Measurements from ENCODE around the gene KRT80.

The KRT80 gene

DNA sequence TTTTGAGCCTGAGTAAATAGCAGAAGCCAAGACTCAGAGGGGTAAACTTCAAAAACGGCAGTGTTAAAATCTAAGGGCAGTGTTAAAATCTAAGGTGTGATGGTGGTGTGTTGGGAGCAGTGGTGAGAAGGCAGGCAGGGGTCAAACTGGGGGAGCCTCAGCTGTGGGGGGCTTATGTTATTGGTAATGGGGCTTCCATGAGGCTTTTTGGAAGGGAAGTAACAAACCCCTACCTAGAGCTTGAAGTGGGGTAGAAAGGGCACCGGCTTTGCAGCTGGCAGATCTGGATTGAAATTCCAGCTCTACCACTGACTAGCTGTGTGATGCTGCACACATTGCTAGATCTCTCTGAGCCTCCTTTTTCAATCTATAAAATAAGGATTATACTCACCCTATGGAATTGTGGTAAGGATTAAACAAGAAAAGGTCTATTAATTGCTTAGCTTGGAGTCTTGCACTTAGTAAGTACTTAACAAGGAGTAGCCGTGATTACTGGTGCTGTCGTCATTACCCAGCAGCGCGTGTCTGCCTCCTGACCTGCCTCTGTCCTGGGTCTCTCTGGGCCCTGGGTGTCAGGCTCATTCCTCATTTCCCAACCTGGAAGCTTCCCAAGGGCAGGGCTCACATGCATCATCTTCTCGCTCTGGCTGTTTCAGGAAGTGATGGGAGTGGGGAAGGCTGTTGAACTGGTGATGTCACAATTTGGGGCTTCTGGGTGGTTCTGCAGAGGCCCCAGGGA, 18.5 kb upstream of the KRT80 start:
- no peak for DNase-seq

DNA sequence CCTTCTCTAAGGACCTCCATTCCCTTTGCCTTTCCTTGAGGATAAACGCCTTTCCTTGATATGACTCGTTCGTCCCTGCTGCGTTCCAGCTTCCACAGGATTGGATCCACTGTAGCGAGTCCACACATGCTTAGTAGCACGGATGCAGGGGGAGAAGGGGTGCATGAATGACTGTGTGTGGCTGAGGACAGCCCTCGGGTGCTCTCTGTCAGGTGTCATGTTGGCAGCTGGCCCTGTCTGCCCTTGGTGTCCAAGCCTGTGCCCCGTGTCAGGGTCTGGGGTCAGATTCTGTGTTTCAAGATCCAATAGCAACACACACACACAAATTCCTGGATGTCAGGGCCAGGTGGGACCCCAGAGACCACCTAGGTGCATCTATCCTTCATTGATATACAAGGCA, 17.5 kb upstream of the KRT80 start:
- no peak for DNase-seq

DNA sequence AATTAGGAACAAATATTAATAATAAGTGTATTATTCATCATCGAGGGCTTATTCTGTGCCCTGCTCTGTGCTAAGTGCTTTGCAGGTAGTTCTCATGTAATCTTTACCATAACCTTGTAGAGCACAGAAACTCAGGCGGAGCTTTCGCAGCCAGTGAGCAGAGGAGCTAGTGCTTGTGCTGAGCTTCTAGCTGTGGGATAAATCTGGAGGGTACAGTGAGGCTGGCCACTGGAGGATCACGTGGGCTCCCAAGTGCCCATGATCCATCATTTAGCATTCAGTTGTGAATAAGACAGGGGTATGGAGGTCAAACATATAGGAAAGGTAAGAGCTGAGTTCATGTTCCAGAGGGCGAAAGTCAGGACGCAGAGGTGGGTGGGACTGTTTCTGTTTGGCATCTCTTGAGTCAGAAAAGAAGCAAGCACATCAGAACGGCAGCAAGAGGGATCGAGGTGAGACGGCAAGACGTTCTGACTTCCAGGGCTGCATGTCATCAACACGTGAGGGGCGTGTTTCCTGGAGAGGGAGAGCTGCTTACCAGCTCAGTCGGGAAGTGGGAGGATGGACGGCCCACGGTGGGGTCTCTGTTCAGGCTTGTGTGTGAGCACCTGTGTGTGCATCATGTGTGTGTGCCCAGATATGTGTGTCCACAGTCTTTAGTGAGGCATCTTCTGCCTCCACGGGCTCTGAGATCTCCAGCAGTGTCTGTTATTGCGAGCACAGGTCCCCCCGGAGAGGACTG, 16.8 kb upstream of the KRT80 start:
- DNase-seq = no peak

DNA sequence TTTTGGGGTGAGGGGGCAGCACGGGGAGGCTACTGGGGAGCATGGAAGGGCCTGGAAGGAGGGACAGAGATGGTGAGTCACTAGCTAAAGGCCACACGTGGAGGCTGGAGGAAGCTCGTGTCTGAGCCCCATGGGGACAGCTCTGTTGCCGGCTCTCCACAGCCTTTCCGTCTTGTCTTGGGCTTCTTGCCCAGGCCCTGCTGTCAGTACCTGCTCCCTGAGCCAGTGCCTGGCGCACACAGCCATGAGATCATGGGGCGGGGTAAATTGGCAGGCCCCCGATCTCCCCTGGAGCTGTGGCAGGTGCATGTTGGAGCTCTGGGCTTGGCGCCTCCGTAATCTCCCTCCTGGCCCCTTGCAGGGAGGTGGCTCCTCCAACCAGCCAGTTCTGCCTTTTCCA, 16.1 kb upstream of the KRT80 start:
- DNase-seq = peak; percentile 89

DNA sequence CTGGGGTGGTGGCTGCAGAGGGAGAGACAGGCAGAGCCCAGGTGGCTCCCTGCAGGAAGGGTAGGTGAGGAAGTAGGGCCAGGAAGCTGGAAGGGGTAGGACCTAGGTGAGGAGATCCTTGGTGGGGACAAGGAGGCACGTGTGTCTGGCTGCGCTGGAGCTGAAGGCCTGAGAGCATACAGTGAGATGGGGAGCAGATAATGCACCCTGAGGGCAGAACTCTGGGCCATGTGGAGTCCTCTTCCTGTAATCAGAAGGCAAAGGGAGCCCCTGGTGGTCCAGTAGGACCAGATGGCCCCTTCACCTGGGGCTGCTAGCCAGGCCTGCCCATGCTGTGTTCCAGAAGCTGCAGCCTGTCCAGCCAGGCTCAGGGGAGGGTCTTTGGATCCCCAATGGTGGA, 15.3 kb upstream of the KRT80 start:
- no peak for DNase-seq

DNA sequence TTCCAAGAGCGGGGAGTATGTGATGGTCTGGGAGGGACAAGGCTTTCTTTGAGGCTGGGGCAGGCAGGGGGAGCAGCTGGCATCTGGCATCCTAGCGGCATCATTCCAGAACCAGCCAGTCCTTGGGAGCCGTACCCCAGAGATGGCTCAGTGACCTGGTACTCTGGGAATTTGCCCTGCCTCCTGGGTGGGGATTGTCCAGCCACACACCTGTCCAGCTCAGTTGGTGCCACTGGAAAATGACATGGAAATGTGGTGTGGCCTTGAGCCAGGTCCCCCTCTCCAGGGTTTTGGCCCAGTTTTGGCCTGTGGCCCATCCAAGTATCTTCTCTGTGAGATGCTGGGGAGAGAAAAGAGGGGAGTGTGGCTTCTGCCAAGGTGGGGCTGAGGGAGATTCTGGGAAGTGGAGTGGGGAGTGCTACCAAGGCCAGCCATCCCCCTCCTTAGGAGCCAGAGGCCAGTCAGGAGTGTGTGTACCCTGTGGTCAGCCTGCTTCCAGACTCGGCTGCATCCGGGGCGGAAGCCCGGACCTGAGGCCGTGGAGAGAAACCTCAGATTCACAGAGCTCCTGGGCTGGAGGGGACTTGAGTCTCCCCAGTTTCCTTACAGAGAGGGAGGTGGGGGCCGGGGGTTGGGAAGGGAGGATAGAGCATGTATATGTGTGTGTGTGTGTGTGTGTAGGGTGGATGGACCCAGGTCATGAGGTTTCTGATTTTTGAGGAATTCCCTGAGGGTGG, 14.7 kb upstream of the KRT80 start:
- no peak for DNase-seq

DNA sequence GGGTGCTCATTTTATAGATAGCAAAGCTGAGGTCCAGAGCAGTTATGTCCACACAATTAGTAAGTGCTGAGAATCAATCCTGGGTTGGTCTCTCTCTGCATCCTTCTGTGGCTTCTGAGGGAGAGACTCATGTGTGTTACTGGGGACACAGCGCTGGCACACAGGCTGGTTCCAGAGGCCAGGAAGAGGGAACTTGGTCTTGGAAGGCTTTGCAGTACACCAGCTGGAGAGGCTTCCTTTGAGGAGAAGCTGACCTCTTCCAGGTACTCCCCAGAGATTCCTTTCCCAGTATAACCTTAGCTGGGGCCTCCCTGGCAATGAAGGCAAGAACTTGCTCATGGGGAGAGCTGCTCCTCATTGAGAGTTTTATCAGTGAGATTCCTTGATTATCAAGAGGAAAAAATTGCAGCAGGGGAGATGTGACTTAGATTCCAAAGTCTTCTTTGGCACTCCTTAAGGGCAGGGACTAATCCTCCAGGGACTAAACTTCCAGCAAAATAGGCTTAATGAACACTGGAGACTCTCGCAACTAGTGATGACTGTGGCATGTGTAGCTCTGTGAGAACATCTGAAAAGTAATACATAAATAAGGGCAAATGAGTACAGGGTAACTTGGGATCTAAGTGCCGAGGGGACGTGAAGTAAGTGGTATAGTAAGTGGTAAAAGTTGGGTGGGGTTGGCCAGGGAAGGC, 13.9 kb upstream of the KRT80 start:
- DNase-seq = no peak

DNA sequence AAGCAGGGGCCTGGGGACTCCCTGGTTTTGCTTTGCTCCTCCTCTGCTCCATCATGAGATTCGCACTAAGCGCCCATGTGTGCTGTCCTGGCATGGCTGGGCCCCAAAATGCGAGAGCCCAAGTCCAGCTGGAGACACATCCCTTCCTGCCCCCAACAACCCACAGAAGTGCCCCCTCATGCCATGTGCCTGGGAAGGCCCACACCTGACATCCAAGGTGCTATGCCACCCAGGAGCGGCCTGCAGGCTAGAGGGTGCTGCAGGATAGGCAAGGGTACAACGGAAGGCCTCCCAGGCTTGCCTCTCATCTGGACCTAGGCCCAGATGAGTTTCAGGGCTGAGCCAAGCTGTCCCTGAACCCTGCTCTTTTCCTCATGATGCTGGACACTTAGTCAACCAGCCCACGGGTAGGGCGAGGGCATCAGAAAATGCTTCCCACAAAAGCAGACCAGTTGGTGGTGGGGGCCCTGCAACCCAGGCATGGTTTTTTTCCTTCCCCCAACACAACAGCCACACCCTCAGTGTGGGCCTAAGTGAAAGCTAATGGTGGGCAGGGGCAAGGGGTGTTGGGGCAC, 13.2 kb upstream of the KRT80 start:
- no peak for DNase-seq

DNA sequence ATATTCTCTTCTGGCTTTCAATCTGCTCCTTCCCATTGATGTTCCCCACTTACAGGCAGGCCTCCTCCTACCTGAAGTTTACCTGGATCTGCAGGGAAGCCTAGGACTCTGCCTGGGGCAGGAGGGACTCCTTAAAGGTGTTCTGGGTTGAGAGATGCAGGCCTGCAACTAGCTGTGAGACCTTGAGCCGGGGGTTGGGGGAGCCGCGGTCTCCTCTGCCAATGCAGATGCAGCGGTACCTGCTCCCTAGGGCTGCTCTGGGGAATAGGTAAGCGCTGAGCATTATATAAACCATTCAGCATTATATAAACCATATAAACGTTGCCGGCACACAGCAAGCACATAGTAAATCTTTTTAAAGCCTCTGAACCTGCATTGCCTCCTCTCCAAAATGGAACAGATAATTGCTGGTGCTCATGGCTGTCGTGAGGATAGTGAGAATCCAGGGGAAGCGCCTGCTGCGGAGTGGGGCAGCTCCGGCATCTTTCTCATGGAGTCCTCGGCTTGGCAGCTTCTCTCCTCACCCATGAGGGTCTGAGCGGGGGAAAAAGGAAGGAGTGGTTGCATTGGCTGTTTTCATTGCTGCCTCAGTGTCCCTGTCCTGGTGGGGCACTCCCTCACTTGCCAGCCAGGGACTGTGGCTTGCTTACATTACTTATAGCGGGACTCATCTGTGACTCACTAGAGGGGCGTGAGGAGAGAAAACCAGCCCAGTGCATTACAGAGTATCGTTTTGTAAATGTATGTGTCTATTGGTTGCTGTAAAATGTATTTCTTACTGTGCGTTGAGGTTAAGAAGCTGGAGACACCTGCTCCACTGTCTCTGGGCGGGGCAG, 12.5 kb upstream of the KRT80 start:
- DNase-seq = no peak

DNA sequence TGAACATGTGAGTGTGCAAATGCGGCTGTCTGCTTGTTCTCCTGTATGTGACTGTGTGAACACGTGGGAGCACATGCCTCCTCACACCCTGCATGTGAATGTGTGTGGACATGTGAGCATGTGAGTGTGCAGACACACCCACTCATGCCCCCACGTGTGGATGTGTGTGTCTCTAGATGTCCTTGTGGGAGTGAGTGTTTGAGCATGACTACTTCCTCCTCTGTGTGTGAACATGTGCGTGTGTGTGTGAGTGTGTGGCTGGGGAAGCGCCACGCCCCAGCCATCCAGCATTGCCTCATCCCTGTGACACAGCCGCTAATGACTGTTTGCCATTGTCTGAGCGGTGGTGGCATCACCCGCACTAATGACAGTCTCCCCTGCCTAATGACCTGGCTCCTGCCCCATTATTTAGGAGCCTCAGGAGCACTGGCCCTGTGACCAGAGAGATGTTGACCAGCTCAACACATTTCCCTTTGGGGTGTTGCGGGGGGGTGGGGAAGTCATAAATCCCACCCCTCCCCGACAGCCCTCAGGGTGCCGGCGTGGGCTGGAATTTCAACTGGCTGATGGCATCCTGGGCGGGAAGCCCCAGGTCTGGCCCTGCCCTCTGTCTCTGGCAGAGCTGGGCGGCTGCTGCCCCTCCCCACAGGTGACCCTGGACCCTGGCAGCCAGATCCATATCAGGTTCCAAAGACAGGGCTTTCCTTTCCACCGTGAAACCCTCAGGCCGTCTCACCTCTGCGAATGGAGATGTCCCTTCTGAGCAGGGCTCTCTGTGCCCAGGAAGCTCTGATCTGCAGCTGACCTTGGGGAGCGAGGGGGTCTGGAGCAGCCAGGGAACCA, 11.5 kb upstream of the KRT80 start:
- DNase-seq = peak; percentile 95

DNA sequence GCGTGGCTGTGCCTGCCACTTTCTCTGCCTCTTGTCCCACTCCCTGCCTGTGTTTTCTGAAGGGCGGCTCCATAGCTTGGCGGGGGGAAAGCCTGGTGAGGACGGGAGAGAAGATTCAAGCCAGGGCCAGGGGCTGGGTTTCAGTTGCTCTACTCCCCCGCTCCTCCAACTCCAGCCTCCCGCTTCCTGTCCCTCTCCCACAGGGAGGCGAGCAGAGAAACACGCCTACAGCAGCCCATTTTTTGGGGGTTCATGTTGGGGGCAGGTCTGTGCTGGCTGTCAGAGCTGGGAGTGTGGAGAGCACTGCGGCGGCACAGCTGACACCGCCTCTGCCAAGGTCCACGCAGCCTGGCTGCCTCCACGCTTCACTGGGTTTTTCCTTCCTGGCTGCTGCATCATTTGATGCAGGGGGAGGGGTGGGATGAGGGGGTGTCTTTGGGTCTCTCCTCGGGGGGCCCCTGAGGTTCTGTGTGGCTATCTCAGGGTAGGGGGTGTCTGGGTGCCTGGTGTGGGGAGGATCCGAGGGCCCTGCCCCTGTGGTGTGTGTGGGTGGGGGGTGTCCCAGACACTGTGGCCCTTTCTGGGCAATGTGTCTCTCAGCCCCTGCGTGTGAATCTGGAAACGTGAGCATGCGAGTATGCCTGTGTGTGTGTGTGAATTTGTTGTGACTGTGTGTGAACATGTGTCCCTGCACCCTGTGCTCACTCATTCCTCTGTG, 10.7 kb upstream of the KRT80 start:
- DNase-seq = peak; percentile 42

DNA sequence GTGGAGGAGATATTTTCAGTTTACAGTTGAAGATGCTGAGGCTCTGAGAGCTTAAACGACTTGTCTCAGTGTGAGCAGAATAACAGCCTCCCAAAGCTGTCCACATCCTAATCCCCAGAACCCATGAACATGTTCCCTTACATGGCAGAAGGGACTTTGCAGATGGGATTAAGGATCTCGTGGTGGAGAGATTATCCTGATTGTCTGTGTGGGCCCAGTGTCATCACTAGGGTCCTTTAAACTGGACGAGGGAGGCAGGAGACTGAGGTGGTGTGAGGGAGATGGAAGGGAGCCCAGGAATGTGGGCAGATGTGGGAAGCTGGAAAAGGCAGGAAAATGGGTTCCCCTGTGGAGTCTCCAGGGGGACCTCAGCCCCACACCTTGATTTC, 9.6 kb upstream of the KRT80 start:
- no peak for DNase-seq

DNA sequence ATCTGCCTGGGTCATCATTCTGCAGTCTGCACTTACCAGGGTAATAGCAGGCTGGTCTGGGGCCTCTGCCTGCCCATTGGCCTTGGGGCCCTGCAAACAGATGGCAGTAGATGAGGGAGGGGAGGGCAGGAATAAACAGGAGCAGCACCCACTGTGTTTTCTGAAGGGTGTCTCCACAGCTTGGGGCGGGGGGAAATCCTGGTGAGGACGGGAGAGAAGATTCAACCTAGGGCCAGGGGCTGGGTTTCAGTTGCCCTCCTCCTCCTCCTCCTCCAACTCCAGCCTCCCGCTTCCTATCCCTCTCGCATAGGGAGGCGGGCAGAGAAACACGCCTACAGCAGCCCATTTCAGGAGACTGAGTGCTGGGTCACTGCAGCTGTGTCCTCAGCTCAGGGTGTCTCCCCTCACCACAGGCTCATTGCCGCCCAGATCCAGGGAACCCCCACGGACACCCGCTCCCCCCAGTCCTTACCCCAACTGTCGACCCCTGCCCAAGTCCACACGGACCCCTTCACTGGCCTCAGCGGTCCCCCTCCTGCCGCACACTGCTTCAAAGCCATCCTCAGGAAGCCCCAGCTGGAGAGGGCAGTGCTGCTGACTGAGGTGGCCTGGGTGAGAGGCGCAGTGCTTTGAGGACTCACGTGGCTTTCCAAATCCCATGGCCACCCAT, 9.1 kb upstream of the KRT80 start:
- DNase-seq = no peak

DNA sequence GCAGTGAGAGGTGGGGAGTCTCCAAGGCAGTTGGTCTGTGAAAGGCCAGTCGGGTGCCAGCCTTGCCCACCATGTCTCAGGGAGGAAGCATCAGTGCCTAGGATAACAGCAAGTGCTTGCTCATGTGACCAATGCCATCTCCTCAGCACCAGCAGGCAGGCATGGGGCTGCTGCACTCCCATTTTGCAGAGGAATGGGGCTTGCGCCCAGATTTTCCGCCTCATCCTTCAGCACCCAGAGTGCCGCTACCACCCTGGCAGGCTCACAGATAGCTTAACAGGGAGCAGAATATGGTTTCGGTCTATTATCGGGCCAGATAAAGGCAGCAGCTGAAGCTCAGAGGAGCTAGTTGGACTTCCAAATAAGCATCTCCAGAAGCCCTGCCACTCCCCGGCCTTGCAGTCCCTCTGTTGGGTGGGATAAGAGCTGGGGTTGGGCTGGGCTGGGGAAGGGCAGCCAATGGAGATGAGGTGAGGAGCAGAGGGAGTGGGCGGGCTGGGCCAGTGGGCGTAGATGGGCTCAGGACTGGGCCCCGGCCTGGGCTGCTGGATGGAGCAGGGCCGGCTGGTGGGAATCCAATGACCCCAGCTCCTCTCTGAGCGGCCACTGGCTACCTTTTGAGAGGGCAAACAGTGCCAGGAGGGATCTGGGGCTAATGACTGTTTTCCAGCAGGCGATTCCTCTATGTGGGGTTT, 8.4 kb upstream of the KRT80 start:
- no peak for DNase-seq

DNA sequence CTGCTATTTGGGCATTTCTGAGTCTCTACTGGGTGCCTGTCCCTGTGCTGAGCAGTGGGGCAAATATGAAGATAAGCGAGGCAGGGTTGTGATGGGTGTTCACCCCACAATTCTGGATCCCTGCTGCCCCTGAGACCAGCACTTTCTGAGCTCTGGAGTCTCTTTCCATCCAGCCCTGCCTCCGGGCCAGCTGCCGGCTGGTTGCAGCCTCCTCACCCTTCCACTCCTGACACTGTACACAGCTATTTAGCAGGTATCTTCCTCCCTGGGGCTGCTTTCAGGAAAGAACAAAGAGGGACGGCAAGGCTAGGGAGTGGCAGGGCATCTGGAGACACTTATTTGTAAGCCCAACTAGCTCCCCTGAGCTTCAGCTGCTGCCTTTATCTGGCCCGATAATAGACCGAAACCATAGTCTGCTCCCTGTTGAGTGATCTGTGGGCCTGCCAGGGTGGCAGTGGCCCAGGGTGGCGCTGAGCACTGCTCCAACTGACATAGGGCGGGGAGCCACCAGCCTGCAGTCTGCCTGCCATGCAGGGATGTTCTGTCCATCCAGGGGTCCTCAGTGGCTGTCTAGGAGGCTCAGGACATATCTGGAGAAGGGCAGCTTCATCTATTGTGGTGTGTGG, 7.6 kb upstream of the KRT80 start:
- no peak for DNase-seq

DNA sequence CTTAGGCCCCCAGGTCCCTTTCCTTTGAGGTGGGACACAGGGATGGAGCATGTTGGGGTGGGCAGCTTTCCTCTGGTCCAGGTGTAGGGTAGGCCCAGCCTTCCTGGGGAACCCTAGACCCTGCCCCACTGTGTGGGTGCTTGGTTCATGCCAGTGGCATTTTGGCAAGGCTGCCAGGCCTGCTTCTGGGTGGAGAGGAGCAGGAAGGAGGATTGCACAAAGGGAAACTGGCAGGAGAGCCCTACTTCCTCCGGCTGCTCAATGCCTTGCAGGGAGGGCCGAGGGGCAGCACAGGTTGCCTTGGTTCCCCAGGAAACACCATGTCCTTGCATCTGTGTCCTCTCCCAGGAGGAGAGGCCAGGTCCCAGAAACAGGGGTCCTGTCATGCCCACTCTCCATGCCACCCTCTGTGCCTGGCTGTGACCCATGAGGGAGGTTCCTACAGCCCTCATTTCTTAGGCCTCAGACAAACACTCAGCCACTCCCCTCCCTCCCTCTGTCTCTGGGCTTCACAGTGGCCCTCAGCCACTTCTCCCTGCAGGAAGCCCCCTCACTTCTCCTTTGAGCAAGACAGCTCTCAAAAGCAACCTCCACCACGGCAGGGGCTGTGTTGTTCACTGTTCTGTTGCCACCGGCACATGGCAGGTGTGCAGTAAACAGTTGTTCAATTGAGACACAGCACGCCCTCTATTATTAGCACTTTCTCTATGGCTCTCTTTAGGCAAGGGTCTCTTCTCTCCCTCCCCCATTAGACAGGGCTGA, 6.8 kb upstream of the KRT80 start:
- no peak for DNase-seq

DNA sequence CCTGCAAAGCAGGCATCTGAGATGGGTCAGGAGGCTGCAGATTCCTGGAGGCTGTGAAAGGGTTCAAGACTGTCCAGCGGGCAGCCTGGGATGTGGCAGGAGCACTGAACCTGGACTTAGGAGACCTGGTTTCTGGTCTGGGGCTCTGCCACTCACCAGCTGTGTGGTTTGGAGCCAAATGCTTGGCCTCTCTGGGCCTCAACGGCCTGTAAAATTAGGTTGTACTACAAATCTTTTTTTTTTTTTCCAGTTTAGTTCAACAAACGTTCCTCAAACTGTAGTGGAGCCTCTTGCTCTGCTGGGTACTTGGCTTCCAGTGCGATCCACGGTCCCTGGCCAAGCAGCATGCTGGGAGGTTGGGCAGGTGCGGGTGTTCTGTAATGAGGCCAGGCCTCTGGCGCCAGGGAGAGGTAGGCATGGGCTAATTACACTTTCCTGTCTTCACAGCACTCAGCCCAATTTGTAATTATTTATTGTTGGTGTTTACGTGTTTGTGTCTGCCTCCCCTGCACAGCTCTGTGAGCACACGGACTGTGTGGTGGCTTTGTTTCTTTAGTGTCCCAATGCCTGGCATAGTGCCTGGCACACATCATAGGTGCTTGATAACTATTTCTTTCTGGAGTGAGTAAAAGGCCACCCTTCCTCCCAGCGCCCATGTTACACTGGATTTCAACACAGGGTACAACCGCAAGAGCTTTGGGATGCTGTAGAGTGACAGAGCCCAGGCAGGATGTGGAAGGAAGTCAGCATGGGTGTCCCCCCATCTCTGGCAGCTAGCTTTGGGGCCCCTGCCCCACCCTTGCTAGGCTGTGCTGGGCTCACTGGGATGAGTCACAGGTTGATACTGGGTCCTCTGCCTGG, 5.8 kb upstream of the KRT80 start:
- peak; percentile 71 for DNase-seq

Data from NCI-H2029 (cell line).